Bronchus fibroblast of lung (primary cell): ENCODE measurements around the gene SH2D5. TPM values are rescaled to one million over a fixed set of nuclear protein-coding genes. Genes with fewer than 3 reads are reported as not detected.

ENCODE experiments used
- total RNA-seq: library from RNA; depleted of rRNA; stranded (reverse); fragments of >200 nt; gene quantifications from 2 replicates; pipeline ENCODE4 v1.2.3, GENCODE V29; 2015

Gene SH2D5
- 5.2 and 5.5 TPM in 2 replicates for total RNA-seq

DNA sequence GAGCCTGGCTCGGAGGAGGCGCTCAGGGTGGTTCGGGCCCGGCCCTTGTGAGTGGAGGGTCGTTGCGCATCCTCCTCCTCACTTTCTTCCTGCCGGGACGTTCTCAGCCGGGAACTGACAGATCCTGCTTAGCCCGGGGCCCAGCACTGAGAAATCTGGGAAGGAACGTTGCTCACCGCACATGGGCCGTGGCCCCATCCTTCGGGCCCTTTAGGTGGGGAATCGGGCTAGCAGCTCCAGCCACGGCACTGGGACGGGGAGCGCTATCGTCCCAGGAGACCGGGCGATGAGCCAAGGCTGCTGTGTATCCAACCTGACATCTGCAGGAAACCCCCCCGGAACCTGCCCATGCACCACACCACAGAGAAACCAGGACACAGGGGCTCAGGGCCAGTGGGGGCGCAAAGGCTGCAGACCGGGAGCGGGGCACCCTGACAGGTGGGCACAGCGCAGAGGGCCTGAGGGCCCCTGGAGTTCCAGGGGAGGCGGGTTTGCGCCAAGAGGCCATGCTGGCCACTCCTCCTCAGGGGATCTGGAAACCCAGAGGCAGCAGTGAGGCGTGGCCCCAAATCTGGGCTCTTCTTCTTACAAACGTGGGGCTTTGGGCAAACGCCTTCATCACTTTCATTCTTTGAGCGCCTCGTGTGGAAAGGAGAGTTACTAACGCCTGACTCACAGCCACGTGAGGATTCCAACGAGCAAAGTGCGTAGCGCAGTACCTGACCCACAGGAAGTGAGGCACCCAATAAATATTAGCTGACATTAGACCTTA lies at the start of gene SH2D5:
SH2D5 (minus strand) TSS at position 116 of the 772 bp plus-strand sequence. CDS start 4,659 bp downstream, outside the sequence.

DNA sequence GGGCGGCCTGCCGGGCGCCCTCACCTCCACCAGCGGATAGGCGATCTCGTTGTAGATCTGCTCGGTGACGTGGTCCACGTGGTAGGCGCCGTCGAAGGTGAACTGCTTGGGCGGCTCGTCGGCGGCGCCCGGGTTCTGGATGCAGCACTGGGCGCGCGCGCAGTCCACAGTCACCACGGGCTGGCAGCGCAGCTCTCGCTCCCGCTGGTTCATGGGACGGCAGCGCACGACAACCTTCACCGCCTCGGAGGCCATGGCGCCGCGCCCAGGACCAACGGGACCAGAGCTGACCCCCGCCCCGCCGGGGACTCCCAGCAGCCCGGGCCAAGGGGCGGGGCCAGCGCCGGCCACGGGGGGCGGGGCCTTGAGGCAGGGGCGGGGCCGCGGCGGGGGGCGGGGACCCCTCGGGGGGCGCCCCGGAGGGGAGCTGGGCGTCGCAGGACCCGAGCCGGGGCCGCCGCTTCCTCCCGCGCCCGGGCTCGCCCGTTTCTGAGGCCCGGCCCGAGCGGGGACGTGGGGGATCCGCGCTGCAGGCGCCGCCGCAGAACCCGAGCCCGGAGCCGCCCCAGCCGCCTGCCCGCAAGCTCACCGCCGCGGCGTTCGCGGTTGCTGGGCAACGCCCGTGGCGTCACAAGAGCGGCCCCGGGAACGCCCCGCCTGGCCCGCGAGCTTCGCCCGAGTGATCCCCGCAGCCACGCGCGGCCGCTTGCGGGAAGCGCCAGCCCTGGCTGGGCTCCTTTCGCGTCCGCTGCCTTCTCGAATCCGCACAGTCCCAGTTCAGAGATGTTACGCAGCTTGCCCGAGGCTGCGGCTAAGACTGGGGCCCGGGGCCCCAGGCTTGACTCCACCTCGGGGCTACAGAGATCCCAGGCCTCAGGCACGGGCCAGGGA lies 14.8 kb downstream of the SH2D5 start, which contains the start of gene KIF17:
KIF17 (minus strand) TSS at position 556 of the 891 bp plus-strand sequence; CDS start at position 255, 301 bp downstream.

Other genes with a start within 250 kb of the SH2D5 start
- gene CAMK2N1, start 246.5 kb downstream of the SH2D5 start, total RNA-seq, result 18.7 and 28.6 TPM in 2 replicates
- 22.7 and 24.1 TPM in 2 replicates for gene MUL1, start 224.6 kb downstream of the SH2D5 start, total RNA-seq
- under 0.01 and 0.15 TPM in 2 replicates for gene FAM43B, start 180.1 kb downstream of the SH2D5 start, total RNA-seq
- 4.2 and 6.5 TPM in 2 replicates for gene CDA, start 143.6 kb downstream of the SH2D5 start, total RNA-seq
- 46.4 and 48.2 TPM in 2 replicates for gene PINK1, start 99.2 kb downstream of the SH2D5 start, total RNA-seq
- 303 and 316 TPM in 2 replicates for gene DDOST, start 71.3 kb downstream of the SH2D5 start, total RNA-seq
- gene KIF17, start 14.7 kb downstream of the SH2D5 start, total RNA-seq, result 1.0 and 1.8 TPM in 2 replicates
- 104 and 144 TPM in 2 replicates for gene HP1BP3, start 54.6 kb upstream of the SH2D5 start, total RNA-seq